ENCODE measurements around the gene ACACA.
A peak's percentile ranks its signal among the peaks of the same experiment; 100 is the strongest.
"Not testable (repeated sequence)": the region's sequence is repeated elsewhere in the genome, so short reads cannot be mapped to it uniquely, and the experiment has no call there.

The ACACA gene

GRCh38 chr17:37406635-37407461 is at the start of gene ACACA, which contains the start of gene TADA2A:
Gene ACACA (minus strand): TSS chr17:37406836. CDS start chr17:37406299, 537 bp downstream.
Gene TADA2A (plus strand): TSS chr17:37406886. CDS start chr17:37411366, 4,480 bp downstream.
- peak; percentile 69 for DNase-seq (ENCODE audit: low spot score)

- peak; percentile 77 for DNase-seq (ENCODE audit: low spot score)
These were observed 43.5 kb upstream of the ACACA start for GRCh38 chr17:37450112-37450511.

GRCh38 chr17:37447641-37448040 is 41.0 kb upstream of the ACACA start:
- no peak for DNase-seq (ENCODE audit: low spot score)

GRCh38 chr17:37446027-37446426 is 39.4 kb upstream of the ACACA start:
- DNase-seq (ENCODE audit: low spot score): no peak

GRCh38 chr17:37441369-37442014 is 34.9 kb upstream of the ACACA start:
- not testable (repeated sequence) for DNase-seq (ENCODE audit: low spot score)

- no peak for DNase-seq (ENCODE audit: low spot score)
These were observed 33.8 kb upstream of the ACACA start for GRCh38 chr17:37440424-37440823.

GRCh38 chr17:37438141-37438540 is 31.5 kb upstream of the ACACA start:
- no peak for DNase-seq (ENCODE audit: low spot score)

GRCh38 chr17:37432671-37433070 is 26.0 kb upstream of the ACACA start:
- DNase-seq (ENCODE audit: low spot score): no peak

- DNase-seq (ENCODE audit: low spot score): no peak
These were observed 23.5 kb upstream of the ACACA start for GRCh38 chr17:37430051-37430627.

GRCh38 chr17:37429453-37429852 is 22.8 kb upstream of the ACACA start:
- DNase-seq (ENCODE audit: low spot score): no peak

GRCh38 chr17:37429039-37429438 is 22.4 kb upstream of the ACACA start:
- no peak for DNase-seq (ENCODE audit: low spot score)

GRCh38 chr17:37425268-37425667 is 18.6 kb upstream of the ACACA start:
- no peak for DNase-seq (ENCODE audit: low spot score)

GRCh38 chr17:37422971-37423625 is 16.5 kb upstream of the ACACA start:
- no peak for DNase-seq (ENCODE audit: low spot score)

- DNase-seq (ENCODE audit: low spot score): no peak
These were observed 11.2 kb upstream of the ACACA start for GRCh38 chr17:37417852-37418251.

- no peak for DNase-seq (ENCODE audit: low spot score)
These were observed 7.4 kb upstream of the ACACA start for GRCh38 chr17:37413875-37414519.

- no peak for DNase-seq (ENCODE audit: low spot score)
These were observed 3.7 kb upstream of the ACACA start for GRCh38 chr17:37410357-37410756.

GRCh38 chr17:37408145-37408479 is 1.5 kb upstream of the ACACA start:
- DNase-seq (ENCODE audit: low spot score): not testable (repeated sequence)

- peak; percentile 49 for DNase-seq (ENCODE audit: low spot score)
These were observed 541 bp downstream of the ACACA start for GRCh38 chr17:37405955-37406634.

- not testable (repeated sequence) for DNase-seq (ENCODE audit: low spot score)
These were observed 1.1 kb downstream of the ACACA start for GRCh38 chr17:37405522-37405921.

- DNase-seq (ENCODE audit: low spot score): peak; percentile 13
These were observed 6.1 kb downstream of the ACACA start for GRCh38 chr17:37400505-37400904.

GRCh38 chr17:37399265-37399803 is 7.3 kb downstream of the ACACA start:
- no peak for DNase-seq (ENCODE audit: low spot score)

Measured in cerebellar cortex (tissue), 1 donor.